Measurements from ENCODE around the gene BORCS6. TPM values are rescaled to one million over a fixed set of nuclear protein-coding genes. Genes with fewer than 3 reads are reported as not detected.

BORCS6 gene
- total and polyA plus RNA-seq, 2 of the 13 experiments (the other 11 are each of a cell fraction or from before 2014, with no cell fraction given), result 2.0 to 5.1 TPM

GRCh38 chr17:8223356-8224126, 33.6 kb upstream of the BORCS6 start (continued):
- TF ChIP-seq ZNF414 (CRISPR knock-in tag; IDR thresholded peaks at IDR 0.05) (no peak), MATR3 (CRISPR knock-in tag; IDR thresholded peaks at IDR 0.05) (no peak), ATF1 (CRISPR knock-in tag; IDR thresholded peaks at IDR 0.05) (no peak), NR2F1 (CRISPR knock-in tag; IDR thresholded peaks at IDR 0.05) (no peak), ZNF670 (CRISPR knock-in tag; IDR thresholded peaks at IDR 0.05; ENCODE audit: borderline replicate concordance) (0 out of 2 replicates have a peak, but pooled peaks have one; percentile 40), MAFK (conservative IDR thresholded peaks at IDR 0.05 in 1 of 2, IDR thresholded peaks at IDR 0.05 in 1 of 2; ENCODE audit: low read length in 2 of 2) (no peak), HNF4A (CRISPR knock-in tag; IDR thresholded peaks at IDR 0.05) (no peak), STAG1 (CRISPR knock-in tag; IDR thresholded peaks at IDR 0.05) (peak; percentile 72), BATF2 (CRISPR knock-in tag; IDR thresholded peaks at IDR 0.05) (no peak), POLR2G (IDR thresholded peaks at IDR 0.05; ENCODE audit: low read depth, low read length) (peak; percentile 58), ZNF746 (CRISPR knock-in tag; IDR thresholded peaks at IDR 0.05) (peak; percentile 74), KIAA2018 (CRISPR knock-in tag; IDR thresholded peaks at IDR 0.05; ENCODE audit: borderline replicate concordance) (no peak), SIN3B (IDR thresholded peaks at IDR 0.05; ENCODE audit: low read length) (no peak), ZNF317 (CRISPR knock-in tag; IDR thresholded peaks at IDR 0.05) (no peak), SP2 (CRISPR knock-in tag; IDR thresholded peaks at IDR 0.05) (no peak), ZNF138 (CRISPR knock-in tag; IDR thresholded peaks at IDR 0.05; ENCODE audit: low read depth) (peak; percentile 36; the same call in 1 of the 2 replicates), SMAD3 (CRISPR knock-in tag; IDR thresholded peaks at IDR 0.05) (0 out of 2 replicates have a peak, but pooled peaks have one; percentile 40)
- TF ChIP-seq, protein P1, sequence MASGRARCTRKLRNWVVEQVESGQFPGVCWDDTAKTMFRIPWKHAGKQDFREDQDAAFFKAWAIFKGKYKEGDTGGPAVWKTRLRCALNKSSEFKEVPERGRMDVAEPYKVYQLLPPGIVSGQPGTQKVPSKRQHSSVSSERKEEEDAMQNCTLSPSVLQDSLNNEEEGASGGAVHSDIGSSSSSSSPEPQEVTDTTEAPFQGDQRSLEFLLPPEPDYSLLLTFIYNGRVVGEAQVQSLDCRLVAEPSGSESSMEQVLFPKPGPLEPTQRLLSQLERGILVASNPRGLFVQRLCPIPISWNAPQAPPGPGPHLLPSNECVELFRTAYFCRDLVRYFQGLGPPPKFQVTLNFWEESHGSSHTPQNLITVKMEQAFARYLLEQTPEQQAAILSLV (CRISPR knock-in tag; IDR thresholded peaks at IDR 0.05; ENCODE audit: borderline replicate concordance), result peak; percentile 38; the same call in 1 of the 2 replicates

Measured in HepG2 (cell line).